ENCODE results near the gene GUCD1. TPM values are rescaled to one million over a fixed set of nuclear protein-coding genes. Genes with fewer than 3 reads are reported as not detected.

The GUCD1 gene
- total and polyA plus RNA-seq, 2 of the 13 experiments (the other 11 are each of a cell fraction or from before 2014, with no cell fraction given), result 128 to 245 TPM

- TF ChIP-seq ZBTB2 (CRISPR knock-in tag; IDR thresholded peaks at IDR 0.05; ENCODE audit: low read depth) (peak; percentile 87), ZNF530 (CRISPR knock-in tag; IDR thresholded peaks at IDR 0.05; ENCODE audit: low read depth) (no peak), ZNF678 (CRISPR knock-in tag; IDR thresholded peaks at IDR 0.05) (no peak), ZNF383 (CRISPR knock-in tag; IDR thresholded peaks at IDR 0.05; ENCODE audit: borderline replicate concordance) (no peak), ETV6 (CRISPR knock-in tag; conservative IDR thresholded peaks at IDR 0.05) (peak; percentile 84), ARNTL (CRISPR knock-in tag; IDR thresholded peaks at IDR 0.05) (peak; percentile 67; the same call in 1 of the 2 replicates), BHLHE40 (IDR thresholded peaks at IDR 0.05; ENCODE audit: low read length) (no peak), SP1 (IDR thresholded peaks at IDR 0.05) (no peak), SP1 (CRISPR knock-in tag; IDR thresholded peaks at IDR 0.05) (peak; percentile 96), DRAP1 (CRISPR knock-in tag; IDR thresholded peaks at IDR 0.05) (0 out of 2 replicates have a peak, but pooled peaks have one; percentile 40), ZBED4 (CRISPR knock-in tag; IDR thresholded peaks at IDR 0.05; ENCODE audit: borderline replicate concordance) (peak; percentile 89), DMTF1 (CRISPR knock-in tag; IDR thresholded peaks at IDR 0.05) (no peak), SOX6 (IDR thresholded peaks at IDR 0.05) (no peak), SOX6 (CRISPR knock-in tag; IDR thresholded peaks at IDR 0.05) (peak; percentile 75), NONO (IDR thresholded peaks at IDR 0.05) (no peak), NONO (CRISPR knock-in tag; conservative IDR thresholded peaks at IDR 0.05) (peak; percentile 89; the same call in 1 of the 2 replicates), MEF2D (CRISPR knock-in tag; IDR thresholded peaks at IDR 0.05) (peak; percentile 86), ARID2 (CRISPR knock-in tag; IDR thresholded peaks at IDR 0.05; ENCODE audit: borderline replicate concordance) (peak; percentile 81; the same call in 1 of the 2 replicates), ISX (CRISPR knock-in tag; conservative IDR thresholded peaks at IDR 0.05) (no peak), KDM4B (CRISPR knock-in tag; IDR thresholded peaks at IDR 0.05) (peak; percentile 75; the same call in 1 of the 2 replicates), ZNF235 (CRISPR knock-in tag; IDR thresholded peaks at IDR 0.05; ENCODE audit: borderline replicate concordance) (peak; percentile 83; the same call in 1 of the 2 replicates), ZNF441 (CRISPR knock-in tag; IDR thresholded peaks at IDR 0.05; ENCODE audit: borderline replicate concordance) (no peak; the same call in 1 of the 2 replicates)
These were observed 464 bp upstream of the GUCD1 start, which contains the start of gene SNRPD3 (continued) for GRCh38 chr22:24555165-24556039.
